Endodermal cell (in vitro differentiated cells): ENCODE results near the gene C1QL2. TPM values are rescaled to one million over a fixed set of nuclear protein-coding genes. Genes with fewer than 3 reads are reported as not detected.

Experiments
- DNase-seq: peaks from one replicate; pipeline ENCODE4 v3.0.0-alpha.2; 2017
- H3K27ac ChIP-seq: 2 replicates; pipeline ENCODE4 v1.5.1; 2013; ENCODE audit warnings: mild to moderate bottlenecking, low read depth, low read length, moderate library complexity
- H3K27me3 ChIP-seq: 2 replicates; pipeline ENCODE4 v1.6.1; 2013; ENCODE audit warnings: mild to moderate bottlenecking, low read length, moderate library complexity; ENCODE audit not compliant: insufficient read depth, control insufficient read depth, poor library complexity, severe bottlenecking
- H3K36me3 ChIP-seq: 2 replicates; pipeline ENCODE4 v1.7.0; 2013; ENCODE audit warnings: mild to moderate bottlenecking, low read length, moderate library complexity; ENCODE audit not compliant: control insufficient read depth, insufficient read depth
- H3K4me1 ChIP-seq: one replicate; pipeline ENCODE4 v1.7.0; 2013; ENCODE audit warnings: low read length; ENCODE audit not compliant: control insufficient read depth, insufficient read depth
- H3K4me3 ChIP-seq: 2 replicates; pipeline ENCODE4 v1.5.1; 2013; ENCODE audit warnings: mild to moderate bottlenecking, low read length, moderate library complexity
- H3K9ac ChIP-seq: 2 replicates; pipeline ENCODE4 v1.6.1; 2013; ENCODE audit warnings: mild to moderate bottlenecking, low read length, moderate library complexity; ENCODE audit not compliant: poor library complexity, severe bottlenecking; ENCODE audit errors: extremely low read depth
- H3K9me3 ChIP-seq: 2 replicates; pipeline ENCODE4 v1.6.1; 2013; ENCODE audit warnings: mild to moderate bottlenecking, low read length, moderate library complexity; ENCODE audit not compliant: control insufficient read depth
- H3K27ac Mint-ChIP-seq: 2 replicates; pipeline ENCODE4 v1.8.0; 2020; ENCODE audit warnings: mixed read lengths
- H3K27me3 Mint-ChIP-seq: 2 replicates; pipeline ENCODE4 v1.8.0; 2021; ENCODE audit warnings: mild to moderate bottlenecking, mixed read lengths; ENCODE audit not compliant: insufficient read depth
- H3K36me3 Mint-ChIP-seq: 2 replicates; pipeline ENCODE4 v1.8.0; 2020; ENCODE audit warnings: low read depth, mixed read lengths
- H3K4me1 Mint-ChIP-seq: 2 replicates; pipeline ENCODE4 v1.8.0; 2020; ENCODE audit warnings: mixed read lengths
- H3K4me3 Mint-ChIP-seq: 2 replicates; pipeline ENCODE4 v1.8.0; 2020; ENCODE audit warnings: mild to moderate bottlenecking, moderate library complexity, mixed read lengths
- H3K9me3 Mint-ChIP-seq: 2 replicates; pipeline ENCODE4 v1.8.0; 2020; ENCODE audit warnings: mild to moderate bottlenecking, mixed read lengths
- WGBS, 2 experiments: methylation state at CpG; one replicate each; pipeline versions ENCODE4 v1.1.5 to v1.1.7; 2013; ENCODE audit warnings: missing lambda C conversion rate in 2 of 2, mixed read lengths in 1 of 2; ENCODE audit not compliant: insufficient coverage in 1 of 2, insufficient read length in 1 of 2; 5-methylcytosine and 5-hydroxymethylcytosine counted together
- total RNA-seq, 2 donors: library from RNA; stranded (reverse); fragmentation: NEBNext Ultra II Directional in 1 of 2; extraction: Animal tissue kit (Norgen Biotek cat#: 25700) in 1 of 2; gene quantifications; 2 replicates in 1 of 2; 3 replicates in 1 of 2; pipeline ENCODE4 v1.2.1, GENCODE V29; 2021
- TF ChIP-seq, protein P1 (sequence below): fragments of 200-600 bp; sonication (generic); conservative IDR thresholded peaks from 2 replicates; pipeline ENCODE4 v1.5.0; 2021; ENCODE audit warnings: antibody characterized with exemption, mild to moderate bottlenecking

The C1QL2 gene
- total RNA-seq, 2 donors from 2014 or later = not detected

DNA sequence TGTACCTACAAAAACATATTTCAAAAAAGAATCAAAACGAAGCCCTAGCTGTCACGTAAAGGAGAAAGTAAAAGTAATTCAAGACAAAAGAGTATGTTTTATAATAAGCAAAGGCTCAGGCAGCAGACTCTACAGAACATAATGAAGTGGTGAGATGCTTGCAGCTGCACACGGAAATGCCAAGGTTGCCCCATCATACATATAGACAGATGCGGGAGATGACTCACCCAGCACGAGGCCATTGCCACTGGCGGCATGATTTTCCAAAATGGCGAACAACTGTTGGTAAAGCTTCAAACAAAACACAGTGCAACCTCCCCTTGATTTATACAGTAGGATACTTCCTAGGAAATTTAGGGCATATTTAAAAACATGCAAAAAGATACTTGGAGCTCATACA lies 26.0 kb upstream of the C1QL2 start:
- peaks cover 4% of the 10 kb centered on the region for H3K4me1 ChIP-seq
- H3K4me3 Mint-ChIP-seq = no peak overlapping the region
- no peaks in the 10 kb centered on the region for H3K27me3 ChIP-seq
- H3K27ac ChIP-seq = no peak overlapping the region
- H3K27me3 Mint-ChIP-seq = no peaks in the 10 kb centered on the region
- H3K36me3 Mint-ChIP-seq = no peaks in the 10 kb centered on the region
- H3K4me1 Mint-ChIP-seq = no peaks in the 10 kb centered on the region
- no peak overlapping the region for H3K27ac Mint-ChIP-seq
- no peaks in the 10 kb centered on the region for H3K9me3 ChIP-seq
- no peak overlapping the region for H3K4me3 ChIP-seq
- no peak for DNase-seq
- no peaks in the 10 kb centered on the region for H3K9me3 Mint-ChIP-seq
- H3K36me3 ChIP-seq = no peaks in the 10 kb centered on the region
- TF ChIP-seq, protein P1, sequence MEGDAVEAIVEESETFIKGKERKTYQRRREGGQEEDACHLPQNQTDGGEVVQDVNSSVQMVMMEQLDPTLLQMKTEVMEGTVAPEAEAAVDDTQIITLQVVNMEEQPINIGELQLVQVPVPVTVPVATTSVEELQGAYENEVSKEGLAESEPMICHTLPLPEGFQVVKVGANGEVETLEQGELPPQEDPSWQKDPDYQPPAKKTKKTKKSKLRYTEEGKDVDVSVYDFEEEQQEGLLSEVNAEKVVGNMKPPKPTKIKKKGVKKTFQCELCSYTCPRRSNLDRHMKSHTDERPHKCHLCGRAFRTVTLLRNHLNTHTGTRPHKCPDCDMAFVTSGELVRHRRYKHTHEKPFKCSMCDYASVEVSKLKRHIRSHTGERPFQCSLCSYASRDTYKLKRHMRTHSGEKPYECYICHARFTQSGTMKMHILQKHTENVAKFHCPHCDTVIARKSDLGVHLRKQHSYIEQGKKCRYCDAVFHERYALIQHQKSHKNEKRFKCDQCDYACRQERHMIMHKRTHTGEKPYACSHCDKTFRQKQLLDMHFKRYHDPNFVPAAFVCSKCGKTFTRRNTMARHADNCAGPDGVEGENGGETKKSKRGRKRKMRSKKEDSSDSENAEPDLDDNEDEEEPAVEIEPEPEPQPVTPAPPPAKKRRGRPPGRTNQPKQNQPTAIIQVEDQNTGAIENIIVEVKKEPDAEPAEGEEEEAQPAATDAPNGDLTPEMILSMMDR = no peak
- H3K9ac ChIP-seq = no peak overlapping the region
- 93 to 95% methylated on average over 6 to 7 of the region's 7 CpGs for WGBS, 2 experiments

DNA sequence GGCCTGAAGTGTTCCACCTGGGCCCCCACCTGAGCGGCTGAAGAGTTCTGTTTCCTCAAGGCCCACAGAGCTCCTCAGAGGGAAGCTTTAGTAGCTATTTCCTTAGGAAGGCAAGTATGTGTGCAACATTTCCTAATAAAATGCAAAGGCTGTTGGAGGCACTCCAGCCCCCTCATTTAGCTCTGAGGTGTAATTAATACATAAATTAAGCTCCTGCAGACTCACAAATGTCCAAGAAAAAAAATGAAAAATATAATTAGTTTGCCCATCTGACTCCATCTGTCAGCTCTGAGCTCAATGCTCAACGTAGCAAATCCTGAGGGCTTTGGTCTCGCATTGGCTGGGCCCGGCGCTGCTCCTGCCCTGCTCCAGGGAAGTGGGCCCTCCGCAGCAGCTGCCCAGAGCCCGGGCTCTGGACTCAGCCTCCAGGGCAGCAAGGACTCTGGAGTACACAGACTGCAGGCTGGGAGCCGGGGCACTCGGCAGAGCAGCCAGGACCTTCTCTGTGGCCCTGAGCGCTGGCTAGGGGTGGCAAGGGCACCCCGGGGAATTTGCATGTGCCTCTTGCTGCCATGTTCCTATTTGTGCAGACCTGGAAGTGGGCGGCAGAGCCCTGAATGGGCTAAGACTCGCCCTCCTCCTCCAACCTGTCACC lies 23.4 kb upstream of the C1QL2 start:
- H3K9me3 ChIP-seq = no peaks in the 10 kb centered on the region
- no peaks in the 10 kb centered on the region for H3K27me3 ChIP-seq
- no peak overlapping the region for H3K4me3 ChIP-seq
- Mint-ChIP-seq H3K4me3 (no peak overlapping the region), H3K36me3 (no peaks in the 10 kb centered on the region), H3K27me3 (no peaks in the 10 kb centered on the region), H3K9me3 (no peaks in the 10 kb centered on the region), H3K4me1 (no peaks in the 10 kb centered on the region), H3K27ac (no peak overlapping the region)
- no peak overlapping the region for H3K9ac ChIP-seq
- no peaks in the 10 kb centered on the region for H3K36me3 ChIP-seq
- TF ChIP-seq, protein P1 = no peak
- 86 to 91% methylated on average over 3 to 13 of the region's 13 CpGs for WGBS, 2 experiments
- no peak overlapping the region for H3K27ac ChIP-seq
- peaks cover under 1% of the 10 kb centered on the region for H3K4me1 ChIP-seq
- no peak for DNase-seq

DNA sequence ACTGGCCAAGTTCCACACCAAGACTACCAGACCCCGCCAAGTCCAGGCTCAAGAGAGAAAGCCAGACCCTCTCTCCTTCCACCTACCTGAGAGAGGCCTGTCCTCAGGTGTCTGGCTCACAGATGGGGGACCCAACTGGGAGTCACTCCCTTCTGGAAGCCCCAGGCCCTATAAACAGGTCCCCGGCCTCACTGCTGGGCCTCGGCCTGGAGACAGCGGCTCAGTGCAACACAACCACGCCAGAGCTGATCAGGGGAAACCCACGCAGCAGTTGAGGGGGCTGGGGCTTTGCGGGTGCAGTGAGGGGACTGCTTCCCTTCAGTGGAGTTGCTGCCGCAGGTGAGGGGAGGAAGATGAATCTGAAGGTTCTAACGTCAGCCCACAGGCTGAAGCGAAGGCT lies 22.8 kb upstream of the C1QL2 start:
- H3K9me3 Mint-ChIP-seq = no peaks in the 10 kb centered on the region
- H3K4me1 ChIP-seq = no peaks in the 10 kb centered on the region
- H3K9me3 ChIP-seq = no peaks in the 10 kb centered on the region
- no peaks in the 10 kb centered on the region for H3K27me3 ChIP-seq
- no peak overlapping the region for H3K4me3 Mint-ChIP-seq
- no peak for DNase-seq
- no peaks in the 10 kb centered on the region for H3K36me3 ChIP-seq
- 92 to 94% methylated on average over 2 to 10 of the region's 10 CpGs for WGBS, 2 experiments
- H3K27ac ChIP-seq = no peak overlapping the region
- TF ChIP-seq, protein P1 = no peak
- no peaks in the 10 kb centered on the region for H3K27me3 Mint-ChIP-seq
- H3K9ac ChIP-seq = no peak overlapping the region
- no peak overlapping the region for H3K4me3 ChIP-seq
- no peaks in the 10 kb centered on the region for H3K4me1 Mint-ChIP-seq
- H3K27ac Mint-ChIP-seq = no peak overlapping the region
- no peaks in the 10 kb centered on the region for H3K36me3 Mint-ChIP-seq
